ENCODE measurements around the gene AMBP.
"Not testable (repeated sequence)": the region's sequence is repeated elsewhere in the genome, so short reads cannot be mapped to it uniquely, and the experiment has no call there.

AMBP gene

DNA sequence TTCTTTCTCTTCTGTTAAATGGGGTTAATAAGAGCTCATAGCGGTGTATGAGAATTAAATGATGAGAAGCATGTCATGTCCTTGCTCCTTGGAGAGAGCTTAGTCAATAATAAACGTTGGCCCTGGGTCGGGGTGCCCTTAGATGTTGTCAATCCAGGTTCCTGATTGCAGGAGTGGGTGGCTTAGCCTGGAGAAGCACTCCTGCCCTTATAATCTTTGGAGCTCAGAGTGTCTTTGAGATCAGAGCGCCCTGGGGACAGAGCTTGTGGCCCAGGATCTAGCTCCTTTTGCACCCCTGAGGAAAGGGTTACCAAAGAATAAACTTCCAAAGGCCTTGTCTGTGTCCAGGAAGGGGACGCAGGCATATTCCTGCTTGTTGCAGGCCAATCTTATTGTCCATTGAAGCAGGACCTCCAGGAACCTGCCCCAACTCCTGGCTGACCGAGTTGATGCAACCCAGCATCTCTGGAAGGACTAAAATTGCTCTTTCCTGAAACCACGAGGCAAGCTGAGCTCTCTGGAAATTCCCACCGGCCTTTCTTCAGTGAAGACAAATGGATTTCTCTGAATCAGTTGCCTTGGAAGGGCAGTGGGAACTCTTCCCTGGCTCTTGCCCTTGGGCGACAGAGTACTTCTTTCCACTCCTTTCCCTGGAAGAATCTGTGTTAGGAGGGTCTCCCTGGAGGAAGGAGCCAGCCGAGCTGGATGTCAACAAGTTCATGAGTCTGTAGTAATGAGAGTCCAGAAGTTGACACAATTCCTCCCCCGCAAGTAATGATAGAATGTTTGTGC, 6.4 kb upstream of the AMBP start:
- no peak overlapping the region for H3K4me3 ChIP-seq (ENCODE audit: low read depth in 1 of 2, low read length in 2 of 2)
- H3K9ac ChIP-seq (ENCODE audit: low read depth, low read length): no peak overlapping the region
- no peaks in the 10 kb centered on the region for H3K79me2 ChIP-seq (ENCODE audit: insufficient read depth, low read length)
- H3K4me2 ChIP-seq (ENCODE audit: insufficient read depth, low read length): no peak overlapping the region
- H4K20me1 ChIP-seq (ENCODE audit: insufficient read depth, low read length): no peaks in the 10 kb centered on the region
- H3K4me1 ChIP-seq (ENCODE audit: insufficient read depth, low read length): no peaks in the 10 kb centered on the region
- H3K9me3 ChIP-seq (ENCODE audit: insufficient read depth, low read length, severe bottlenecking): no peaks in the 10 kb centered on the region
- no peak for TF ChIP-seq EZH2 (IDR thresholded peaks at IDR 0.05; ENCODE audit: borderline replicate concordance, low read depth, low read length, severe bottlenecking)
- no peaks in the 10 kb centered on the region for H3K36me3 ChIP-seq (ENCODE audit: insufficient read depth, low read length)
- H3K27me3 ChIP-seq (ENCODE audit: insufficient read depth, low read length, poor library complexity): peaks cover 20% of the 10 kb centered on the region
- no peak for ATAC-seq (ENCODE audit: insufficient read depth, low read depth)
- no peak overlapping the region for H3K27ac ChIP-seq (ENCODE audit: low read length)
- H2AFZ ChIP-seq (ENCODE audit: low read depth, low read length): no peak overlapping the region
- no peak for DNase-seq

DNA sequence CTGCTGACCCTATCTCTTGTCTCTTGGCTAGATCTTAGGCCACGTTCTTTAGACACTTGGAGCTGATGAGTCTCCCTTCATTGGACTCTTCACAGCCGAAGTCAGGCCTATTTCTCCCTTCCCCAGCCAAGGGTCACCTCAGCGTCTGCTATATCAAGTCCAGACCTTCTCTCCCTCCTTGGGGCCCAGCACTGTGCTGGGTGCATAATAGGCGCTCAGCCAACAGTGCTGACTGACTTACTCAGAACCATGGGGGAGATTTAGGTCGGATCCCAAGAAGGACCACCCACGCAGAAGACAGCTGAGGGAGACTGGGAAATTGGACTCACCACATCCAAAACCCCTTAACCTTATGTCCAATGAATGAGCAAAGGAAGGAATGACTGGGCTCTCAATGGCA, 5.6 kb upstream of the AMBP start:
- no peak for ATAC-seq (ENCODE audit: insufficient read depth, low read depth)
- DNase-seq: no peak
- no peaks in the 10 kb centered on the region for H3K79me2 ChIP-seq (ENCODE audit: insufficient read depth, low read length)
- H3K27ac ChIP-seq (ENCODE audit: low read length): no peak overlapping the region
- peaks cover 20% of the 10 kb centered on the region for H3K27me3 ChIP-seq (ENCODE audit: insufficient read depth, low read length, poor library complexity)
- H3K9me3 ChIP-seq (ENCODE audit: insufficient read depth, low read length, severe bottlenecking): no peaks in the 10 kb centered on the region
- H3K9ac ChIP-seq (ENCODE audit: low read depth, low read length): no peak overlapping the region
- no peak overlapping the region for H3K4me2 ChIP-seq (ENCODE audit: insufficient read depth, low read length)
- no peaks in the 10 kb centered on the region for H4K20me1 ChIP-seq (ENCODE audit: insufficient read depth, low read length)
- no peak for TF ChIP-seq EZH2 (IDR thresholded peaks at IDR 0.05; ENCODE audit: borderline replicate concordance, low read depth, low read length, severe bottlenecking)
- TF ChIP-seq, protein P1, sequence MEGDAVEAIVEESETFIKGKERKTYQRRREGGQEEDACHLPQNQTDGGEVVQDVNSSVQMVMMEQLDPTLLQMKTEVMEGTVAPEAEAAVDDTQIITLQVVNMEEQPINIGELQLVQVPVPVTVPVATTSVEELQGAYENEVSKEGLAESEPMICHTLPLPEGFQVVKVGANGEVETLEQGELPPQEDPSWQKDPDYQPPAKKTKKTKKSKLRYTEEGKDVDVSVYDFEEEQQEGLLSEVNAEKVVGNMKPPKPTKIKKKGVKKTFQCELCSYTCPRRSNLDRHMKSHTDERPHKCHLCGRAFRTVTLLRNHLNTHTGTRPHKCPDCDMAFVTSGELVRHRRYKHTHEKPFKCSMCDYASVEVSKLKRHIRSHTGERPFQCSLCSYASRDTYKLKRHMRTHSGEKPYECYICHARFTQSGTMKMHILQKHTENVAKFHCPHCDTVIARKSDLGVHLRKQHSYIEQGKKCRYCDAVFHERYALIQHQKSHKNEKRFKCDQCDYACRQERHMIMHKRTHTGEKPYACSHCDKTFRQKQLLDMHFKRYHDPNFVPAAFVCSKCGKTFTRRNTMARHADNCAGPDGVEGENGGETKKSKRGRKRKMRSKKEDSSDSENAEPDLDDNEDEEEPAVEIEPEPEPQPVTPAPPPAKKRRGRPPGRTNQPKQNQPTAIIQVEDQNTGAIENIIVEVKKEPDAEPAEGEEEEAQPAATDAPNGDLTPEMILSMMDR (IDR thresholded peaks at IDR 0.05; ENCODE audit: borderline replicate concordance, extremely low read depth, low read length, poor library complexity, severe bottlenecking): no peak
- no peaks in the 10 kb centered on the region for H3K36me3 ChIP-seq (ENCODE audit: insufficient read depth, low read length)
- no peak overlapping the region for H3K4me3 ChIP-seq (ENCODE audit: low read depth in 1 of 2, low read length in 2 of 2)
- no peaks in the 10 kb centered on the region for H3K4me1 ChIP-seq (ENCODE audit: insufficient read depth, low read length)
- H2AFZ ChIP-seq (ENCODE audit: low read depth, low read length): no peak overlapping the region

DNA sequence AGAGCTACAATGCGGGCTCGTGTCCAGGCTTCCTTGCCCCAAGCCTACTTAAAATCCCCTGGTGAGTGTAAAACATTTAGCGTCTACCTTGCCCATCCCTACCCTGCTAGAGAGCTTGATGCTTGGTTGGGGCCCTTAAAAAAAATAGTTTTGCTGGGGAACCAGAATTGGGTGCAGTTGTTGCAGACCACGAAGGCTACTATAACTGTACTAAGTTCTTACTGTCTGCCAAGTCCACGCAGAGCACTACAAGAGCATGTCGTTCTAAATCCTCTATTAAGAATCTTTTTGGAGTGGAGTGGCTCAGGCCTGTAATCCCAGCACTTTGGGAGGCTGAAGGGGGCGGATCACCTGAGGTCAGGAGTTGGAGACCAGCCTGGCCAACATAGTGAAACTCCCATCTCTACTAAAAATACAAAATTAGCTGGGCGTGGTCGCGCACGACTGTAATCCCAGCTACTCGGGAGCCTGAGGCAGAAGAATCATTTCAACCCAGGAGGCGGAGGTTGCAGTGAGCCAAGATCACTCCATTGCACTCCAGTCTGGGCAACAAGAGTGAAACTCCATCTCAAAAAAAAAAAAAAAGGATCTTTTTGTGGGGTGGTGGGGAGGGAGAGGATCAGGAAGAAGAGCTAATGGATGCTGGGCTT, 4.8 kb upstream of the AMBP start:
- peaks cover 20% of the 10 kb centered on the region for H3K27me3 ChIP-seq (ENCODE audit: insufficient read depth, low read length, poor library complexity)
- not testable (repeated sequence) for DNase-seq; H2AFZ ChIP-seq (ENCODE audit: low read depth, low read length); H3K9ac ChIP-seq (ENCODE audit: low read depth, low read length); H3K36me3 ChIP-seq (ENCODE audit: insufficient read depth, low read length); H3K4me1 ChIP-seq (ENCODE audit: insufficient read depth, low read length); ATAC-seq (ENCODE audit: insufficient read depth, low read depth); H3K9me3 ChIP-seq (ENCODE audit: insufficient read depth, low read length, severe bottlenecking); H4K20me1 ChIP-seq (ENCODE audit: insufficient read depth, low read length); H3K27ac ChIP-seq (ENCODE audit: low read length); H3K79me2 ChIP-seq (ENCODE audit: insufficient read depth, low read length); H3K4me2 ChIP-seq (ENCODE audit: insufficient read depth, low read length); H3K4me3 ChIP-seq (ENCODE audit: low read depth in 1 of 2, low read length in 2 of 2)

DNA sequence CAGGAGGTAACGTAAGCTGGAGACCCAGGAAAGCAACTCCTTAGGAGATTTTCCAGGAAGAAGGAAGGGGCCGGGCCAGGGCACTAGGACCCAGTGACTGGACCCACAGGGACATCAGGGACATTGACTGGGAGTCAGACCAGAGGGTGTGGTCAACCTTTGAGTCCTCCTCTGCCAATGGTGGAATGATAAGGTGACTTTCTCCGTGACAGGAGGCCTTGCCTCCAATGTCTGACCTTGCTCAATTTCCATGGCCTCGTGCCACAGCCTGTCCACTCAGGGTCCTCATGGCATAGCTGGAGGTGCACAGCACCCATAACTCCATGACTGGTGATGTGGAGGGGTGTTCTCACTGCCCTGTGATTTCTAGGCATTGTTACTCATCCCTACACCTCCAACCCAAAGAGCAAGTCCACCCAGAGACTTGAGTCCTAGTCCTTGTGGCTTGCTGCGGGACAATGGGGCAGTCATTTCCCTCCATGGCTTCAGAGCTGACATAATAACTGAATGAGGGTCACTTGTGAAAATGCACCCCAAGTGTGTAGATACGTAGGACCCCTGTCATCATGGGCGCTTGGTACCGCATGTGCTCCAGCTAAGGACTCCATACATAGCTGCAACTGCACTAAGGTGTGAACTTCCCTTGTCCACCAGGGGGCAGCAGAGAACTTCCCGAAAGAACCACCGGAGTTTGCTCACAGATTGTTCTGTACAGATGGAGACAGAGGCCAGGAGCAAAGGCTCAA, 4.1 kb upstream of the AMBP start:
- ATAC-seq (ENCODE audit: insufficient read depth, low read depth): peak; percentile 98
- Histone ChIP-seq H2AFZ (ENCODE audit: low read depth, low read length) (no peak overlapping the region), H3K79me2 (ENCODE audit: insufficient read depth, low read length) (no peaks in the 10 kb centered on the region), H4K20me1 (ENCODE audit: insufficient read depth, low read length) (no peaks in the 10 kb centered on the region), H3K27ac (ENCODE audit: low read length) (no peak overlapping the region), H3K27me3 (ENCODE audit: insufficient read depth, low read length, poor library complexity) (peaks cover 20% of the 10 kb centered on the region), H3K9me3 (ENCODE audit: insufficient read depth, low read length, severe bottlenecking) (no peaks in the 10 kb centered on the region), H3K4me3 (ENCODE audit: low read depth in 1 of 2, low read length in 2 of 2) (no peak overlapping the region), H3K36me3 (ENCODE audit: insufficient read depth, low read length) (no peaks in the 10 kb centered on the region), H3K9ac (ENCODE audit: low read depth, low read length) (no peak overlapping the region), H3K4me2 (ENCODE audit: insufficient read depth, low read length) (no peak overlapping the region), H3K4me1 (ENCODE audit: insufficient read depth, low read length) (no peaks in the 10 kb centered on the region)
- TF ChIP-seq, protein P1 (IDR thresholded peaks at IDR 0.05; ENCODE audit: borderline replicate concordance, extremely low read depth, low read length, poor library complexity, severe bottlenecking): peak; percentile 89
- no peak for TF ChIP-seq EZH2 (IDR thresholded peaks at IDR 0.05; ENCODE audit: borderline replicate concordance, low read depth, low read length, severe bottlenecking)
- peak; percentile 78 for DNase-seq

Measured in DND-41 (cell line).